Measurements from ENCODE around the gene KCNG1. TPM values are rescaled to one million over a fixed set of nuclear protein-coding genes. Genes with fewer than 3 reads are reported as not detected.

Gene KCNG1
- total and polyA plus RNA-seq, 12 donors = 0.14 to 5.3 (median 1.3) TPM; not detected in 3

DNA sequence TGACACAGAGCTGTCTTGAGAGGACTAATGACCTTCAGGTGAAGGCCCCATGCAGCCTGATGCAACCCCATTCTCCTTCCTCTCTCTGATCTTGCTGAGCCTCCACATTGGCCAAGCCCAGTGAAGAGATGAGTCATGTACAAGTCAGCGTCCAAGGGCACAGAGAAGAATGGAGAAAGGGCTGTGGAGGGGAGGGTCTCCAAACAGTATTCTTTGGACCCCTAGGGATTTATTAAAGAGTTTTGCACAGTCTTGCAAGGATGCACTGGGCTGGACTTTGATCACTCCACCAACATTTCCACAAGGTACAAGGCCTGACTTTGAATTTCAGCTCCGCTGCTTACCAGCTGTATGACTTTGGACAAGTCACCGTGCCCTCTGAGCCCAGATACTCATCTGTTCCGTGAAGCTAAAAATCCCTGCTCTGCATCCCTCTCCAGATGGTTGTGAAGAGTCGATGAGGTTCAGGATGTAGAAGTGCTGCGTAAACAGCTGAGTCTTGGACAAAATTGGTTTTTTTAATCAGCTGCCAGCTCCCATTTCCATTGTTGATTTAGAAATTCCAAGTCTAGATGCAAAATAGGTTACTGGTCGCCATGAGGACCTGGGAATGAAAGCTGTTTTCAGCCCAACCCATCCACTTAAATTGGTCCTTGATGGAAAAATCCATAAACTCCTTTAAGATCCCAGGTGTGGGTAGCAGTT lies 14.1 kb upstream of the KCNG1 start:
- intact Hi-C loops (cut with DNase I) = no loop called here
- 70 to 79% (median 73%) methylated on average over 7 of the region's 7 CpGs for WGBS, 4 donors
- Histone ChIP-seq H3K27me3 (peaks cover 8% of the 10 kb centered on the region), H3K27ac (no peak overlapping the region), H3K4me1 (replicated peaks in 1 of 2) (no peaks in the 10 kb centered on the region), H3K9me3 (replicated peaks in 1 of 3) (no peaks in the 10 kb centered on the region), H3K4me3 (no peak overlapping the region), H3K36me3 (replicated peaks in 1 of 2) (no peaks in the 10 kb centered on the region)
- no peak for DNase-seq
- TF ChIP-seq CTCF (IDR thresholded peaks at IDR 0.05) (no peak), POLR2A (IDR thresholded peaks at IDR 0.05) (no peak)

DNA sequence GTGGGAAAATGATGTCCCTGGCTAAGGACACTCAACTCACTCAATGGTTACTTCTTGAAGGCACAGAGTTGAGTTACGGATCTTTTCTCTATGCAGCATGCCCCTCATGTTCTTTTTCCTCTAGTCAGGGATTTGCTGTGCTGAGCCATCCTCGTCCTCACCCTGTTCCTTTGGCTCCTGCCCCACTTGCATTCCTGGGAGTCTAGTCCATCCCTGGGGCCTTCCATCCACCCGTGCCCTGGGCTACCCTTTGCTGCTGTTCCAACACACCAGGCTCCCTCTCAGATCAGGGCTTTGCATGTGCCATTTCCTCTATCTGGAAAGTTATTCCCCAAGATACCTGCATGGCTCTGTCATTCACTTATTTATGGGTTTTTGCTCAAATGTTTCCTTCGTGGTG lies 13.3 kb upstream of the KCNG1 start:
- no peak for DNase-seq
- peaks cover 10% of the 10 kb centered on the region for H3K27me3 ChIP-seq
- intact Hi-C loops (cut with DNase I) = no loop called here
- H3K36me3 ChIP-seq (replicated peaks in 1 of 2) = no peaks in the 10 kb centered on the region
- no peaks in the 10 kb centered on the region for H3K9me3 ChIP-seq (replicated peaks in 1 of 3)
- TF ChIP-seq CTCF (IDR thresholded peaks at IDR 0.05) = no peak
- no peak for TF ChIP-seq POLR2A (IDR thresholded peaks at IDR 0.05)
- no peak overlapping the region for H3K27ac ChIP-seq
- no peaks in the 10 kb centered on the region for H3K4me1 ChIP-seq (replicated peaks in 1 of 2)
- H3K4me3 ChIP-seq = no peak overlapping the region
- 69 to 84% (median 76%) methylated on average over 4 of the region's 4 CpGs for WGBS, 4 donors

GRCh38 chr20:51034988-51035656 lies 12.2 kb upstream of the KCNG1 start:
- intact Hi-C loops (cut with DNase I) = no loop called here
- H3K27me3 ChIP-seq = peaks cover 20% of the 10 kb centered on the region

DNA sequence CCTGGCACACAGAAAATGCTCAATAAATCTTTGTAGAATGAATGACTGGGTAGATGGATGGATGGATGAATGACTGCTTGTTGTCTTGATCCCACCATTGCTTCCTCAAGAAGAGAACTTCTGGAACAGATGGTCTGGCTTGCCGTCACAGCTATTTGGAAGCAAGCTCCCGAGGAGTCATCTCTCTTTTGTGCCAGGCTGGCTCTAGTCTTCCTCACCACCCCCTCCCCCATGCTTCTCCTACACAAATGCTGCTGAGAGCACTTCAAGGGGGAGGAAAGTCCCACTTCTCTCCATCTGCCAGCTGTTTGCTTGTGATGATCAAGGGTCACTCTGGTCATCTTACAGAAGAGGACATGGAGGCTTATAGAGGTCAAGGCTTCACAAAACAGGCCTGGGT lies 11.6 kb upstream of the KCNG1 start:
- Histone ChIP-seq H3K27ac (no peak overlapping the region), H3K27me3 (peaks cover 21% of the 10 kb centered on the region), H3K4me3 (no peak overlapping the region), H3K4me1 (replicated peaks in 1 of 2) (no peaks in the 10 kb centered on the region), H3K9me3 (replicated peaks in 1 of 3) (no peaks in the 10 kb centered on the region), H3K36me3 (replicated peaks in 1 of 2) (no peaks in the 10 kb centered on the region)
- TF ChIP-seq CTCF (IDR thresholded peaks at IDR 0.05) (no peak), POLR2A (IDR thresholded peaks at IDR 0.05) (no peak)
- intact Hi-C loops (cut with DNase I) = no loop called here
- no peak for DNase-seq
- 50 to 100% (median 69%) methylated on average over 1 to 2 of the region's 2 CpGs for WGBS, 4 donors

More at GRCh38 chr20:51034988-51035656, 12.2 kb upstream of the KCNG1 start:
- Histone ChIP-seq H3K9me3 (replicated peaks in 1 of 3) (no peaks in the 10 kb centered on the region), H3K36me3 (replicated peaks in 1 of 2) (no peaks in the 10 kb centered on the region), H3K4me3 (no peak overlapping the region), H3K27ac (no peak overlapping the region), H3K4me1 (replicated peaks in 1 of 2) (no peaks in the 10 kb centered on the region)
- 66 to 69% (median 66%) methylated on average over 9 of the region's 9 CpGs for WGBS, 4 donors
- TF ChIP-seq POLR2A (IDR thresholded peaks at IDR 0.05) = no peak
- no peak for TF ChIP-seq CTCF (IDR thresholded peaks at IDR 0.05)
- no peak for DNase-seq
